Neural cell (in vitro differentiated cells): ENCODE results near the gene VWA5B1.

ENCODE experiments used
- EP300 ChIP-seq: fragments of 450-650 bp; conservative IDR thresholded peaks from 2 replicates; pipeline ENCODE4 v1.6.1; 2014; ENCODE audit warnings: antibody characterized with exemption, mild to moderate bottlenecking, moderate library complexity; ENCODE audit not compliant: poor library complexity, severe bottlenecking
- EZH2 ChIP-seq: fragments of 200-600, 300-800 bp; shearing (Covaris generic), sonication (generic); IDR thresholded peaks from 2 replicates; pipeline ENCODE4 v1.6.1; 2014; ENCODE audit warnings: antibody characterized with exemption, low read length, borderline replicate concordance, mild to moderate bottlenecking; ENCODE audit not compliant: insufficient read depth, poor library complexity, severe bottlenecking
- MXI1 ChIP-seq: fragments of 450-650 bp; conservative IDR thresholded peaks from 2 replicates; pipeline ENCODE4 v1.6.1; 2014; ENCODE audit warnings: antibody characterized with exemption, mild to moderate bottlenecking; ENCODE audit not compliant: poor library complexity, severe bottlenecking
- POLR2AphosphoS5 ChIP-seq: IDR thresholded peaks from 2 replicates; pipeline ENCODE4 v1.6.1; 2012
- TF ChIP-seq, protein P1 (sequence below): fragments of 450-650 bp; IDR thresholded peaks from 2 replicates; pipeline ENCODE4 v1.5.1; 2014; ENCODE audit warnings: antibody characterized with exemption, mild to moderate bottlenecking, moderate library complexity; ENCODE audit not compliant: poor library complexity, severe bottlenecking

DNA sequence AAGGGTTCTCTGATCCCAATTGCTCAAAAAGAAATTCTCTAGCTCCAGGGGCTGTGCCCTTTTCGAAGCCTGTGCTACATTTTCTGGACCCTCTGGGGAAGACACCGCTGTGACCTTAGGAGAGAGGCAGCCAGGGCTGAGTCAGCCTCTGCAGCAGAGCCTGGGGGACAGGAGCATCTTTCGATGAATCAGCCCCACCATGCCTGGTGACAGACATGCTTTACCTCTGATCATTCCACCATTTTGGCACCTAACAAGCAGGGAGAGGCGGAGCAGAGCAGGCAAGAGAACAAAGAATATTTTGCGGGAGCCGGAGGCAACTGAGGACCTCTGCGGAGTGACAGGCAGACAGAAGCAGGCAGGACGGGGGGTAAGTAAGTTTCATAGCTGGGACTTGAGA lies 84.9 kb downstream of the VWA5B1 start:
- TF ChIP-seq, protein P1, sequence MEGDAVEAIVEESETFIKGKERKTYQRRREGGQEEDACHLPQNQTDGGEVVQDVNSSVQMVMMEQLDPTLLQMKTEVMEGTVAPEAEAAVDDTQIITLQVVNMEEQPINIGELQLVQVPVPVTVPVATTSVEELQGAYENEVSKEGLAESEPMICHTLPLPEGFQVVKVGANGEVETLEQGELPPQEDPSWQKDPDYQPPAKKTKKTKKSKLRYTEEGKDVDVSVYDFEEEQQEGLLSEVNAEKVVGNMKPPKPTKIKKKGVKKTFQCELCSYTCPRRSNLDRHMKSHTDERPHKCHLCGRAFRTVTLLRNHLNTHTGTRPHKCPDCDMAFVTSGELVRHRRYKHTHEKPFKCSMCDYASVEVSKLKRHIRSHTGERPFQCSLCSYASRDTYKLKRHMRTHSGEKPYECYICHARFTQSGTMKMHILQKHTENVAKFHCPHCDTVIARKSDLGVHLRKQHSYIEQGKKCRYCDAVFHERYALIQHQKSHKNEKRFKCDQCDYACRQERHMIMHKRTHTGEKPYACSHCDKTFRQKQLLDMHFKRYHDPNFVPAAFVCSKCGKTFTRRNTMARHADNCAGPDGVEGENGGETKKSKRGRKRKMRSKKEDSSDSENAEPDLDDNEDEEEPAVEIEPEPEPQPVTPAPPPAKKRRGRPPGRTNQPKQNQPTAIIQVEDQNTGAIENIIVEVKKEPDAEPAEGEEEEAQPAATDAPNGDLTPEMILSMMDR, result no peak
- TF ChIP-seq POLR2AphosphoS5, result no peak
- TF ChIP-seq EP300, result no peak
- TF ChIP-seq MXI1, result no peak
- TF ChIP-seq EZH2, result no peak
